Spleen (tissue), 7 donors: ENCODE measurements around the gene FAM185A.
"Not testable (repeated sequence)": the region's sequence is repeated elsewhere in the genome, so short reads cannot be mapped to it uniquely, and the experiment has no call there.

ENCODE experiments used
- CTCF ChIP-seq, 11 experiments: fragments of 200-600 bp in 7 of 11; fragments of 450-650 bp in 4 of 11; sonication (generic) in 4 of 11; IDR thresholded peaks in 8 of 11; conservative IDR thresholded peaks in 3 of 11; 1 replicate in 7 of 11; 2 replicates in 4 of 11; pipeline versions ENCODE4 v1.4.0 to v1.8.0; 2016 to 2021; ENCODE audit warnings: antibody characterized with exemption in 11 of 11, inconsistent platforms in 4 of 11, mild to moderate bottlenecking in 1 of 11
- POLR2A ChIP-seq, 3 donors: fragments of 450-650 bp; IDR thresholded peaks; one replicate each; pipeline ENCODE4 v1.5.1; 2017; ENCODE audit warnings: antibody characterized with exemption in 3 of 3, mild to moderate bottlenecking in 1 of 3
- POLR2AphosphoS5 ChIP-seq, 3 donors: sonication (generic); formaldehyde crosslinking; IDR thresholded peaks; one replicate each; pipeline ENCODE4 v1.5.1; 2017; ENCODE audit warnings: antibody characterized with exemption in 3 of 3
- donor health status: DM: no; HTN: no; CAD: no; lungs with moderate emphysema.
- donor health status: DM: no; HTN: no; CAD: no.
- donor health status: DM: no; HTN: no; CAD: no.

DNA sequence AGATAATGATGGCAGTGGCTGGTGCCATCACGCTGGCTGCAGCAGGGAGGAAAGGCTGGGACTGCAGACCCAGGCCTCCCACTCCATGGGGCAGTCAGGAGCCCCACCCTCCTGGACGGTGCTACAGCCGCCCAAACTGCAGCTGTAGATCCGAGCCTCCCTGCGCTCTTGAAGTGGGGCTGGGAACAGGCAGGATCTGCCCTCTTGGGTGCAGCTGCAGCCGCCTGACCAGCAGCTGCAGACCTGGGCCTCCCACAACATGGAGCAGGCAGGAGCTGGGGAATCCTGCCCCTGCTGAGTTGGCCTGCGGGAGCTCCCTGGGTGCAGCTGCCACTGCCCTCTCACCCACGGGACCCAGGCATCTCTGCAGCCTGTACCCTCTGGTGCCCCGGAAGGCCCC, 4.9 kb upstream of the FAM185A start:
- TF ChIP-seq CTCF (IDR thresholded peaks at IDR 0.05 in 8 of 11, conservative IDR thresholded peaks at IDR 0.05 in 3 of 11); POLR2AphosphoS5 (IDR thresholded peaks at IDR 0.05); POLR2A (IDR thresholded peaks at IDR 0.05): not testable (repeated sequence)
